Thyroid gland (tissue), 4 donors: ENCODE results near the gene NXPH1. TPM values are rescaled to one million over a fixed set of nuclear protein-coding genes. Genes with fewer than 3 reads are reported as not detected.

ENCODE experiments used
- DNase-seq, 2 donors: peaks; one replicate each; pipeline ENCODE4 v3.0.0-alpha.2; 2019
- H3K27ac ChIP-seq, 3 donors: fragments of 200-600 bp; sonication (generic); 1 replicate in 2 of 3; 2 replicates in 1 of 3; pipeline ENCODE4 v1.5.1; 2016 to 2019; ENCODE audit warnings: mild to moderate bottlenecking in 1 of 3, moderate library complexity in 1 of 3
- H3K27me3 ChIP-seq: fragments of 200-600 bp; sonication (generic); one replicate; pipeline ENCODE4 v1.5.1; 2019
- H3K36me3 ChIP-seq, 2 donors: fragments of 200-600 bp; sonication (generic); one replicate each; pipeline ENCODE4 v1.5.1; 2016 to 2019
- H3K4me1 ChIP-seq, 2 donors: fragments of 200-600 bp; sonication (generic); one replicate each; pipeline ENCODE4 v1.5.1; 2017 to 2019
- H3K4me3 ChIP-seq, 3 donors: fragments of 200-600 bp; sonication (generic); replicated peaks in 1 of 3; 1 replicate in 2 of 3; 2 replicates in 1 of 3; pipeline ENCODE4 v1.5.1; 2016; ENCODE audit warnings: mild to moderate bottlenecking in 1 of 3
- H3K9me3 ChIP-seq: fragments of 200-600 bp; sonication (generic); one replicate; pipeline ENCODE4 v1.5.1; 2017
- POLR2A ChIP-seq, 2 donors: fragments of 450-650 bp; IDR thresholded peaks; one replicate each; pipeline ENCODE4 v1.6.1; 2017; ENCODE audit warnings: antibody characterized with exemption in 2 of 2, mild to moderate bottlenecking in 2 of 2, moderate library complexity in 1 of 2
- WGBS, 2 donors: methylation state at CpG; one replicate each; pipeline ENCODE4 v1.1.5; 2017; 5-methylcytosine and 5-hydroxymethylcytosine counted together
- intact Hi-C: fragments of 100-400 bp; cut with DNase I; formaldehyde crosslinking; loops from one replicate; pipeline ENCODE4 v1.15.1; 2023
- total RNA-seq, 4 donors: library from RNA; depleted of rRNA; stranded (reverse); fragments of >200 nt; gene quantifications; one replicate each; pipeline ENCODE4 v1.2.3, GENCODE V29; 2016
- TF ChIP-seq, protein P1 (sequence below), 6 experiments: fragments of 200-600 bp in 3 of 6; fragments of 450-650 bp in 3 of 6; sonication (generic) in 3 of 6; IDR thresholded peaks; one replicate each; pipeline ENCODE4 v1.5.1; 2016 to 2019; ENCODE audit warnings: antibody characterized with exemption in 6 of 6, mild to moderate bottlenecking in 2 of 6, inconsistent platforms in 1 of 6, moderate library complexity in 1 of 6

The NXPH1 gene
- total RNA-seq, 4 donors from 2014 or later, result not detected

DNA sequence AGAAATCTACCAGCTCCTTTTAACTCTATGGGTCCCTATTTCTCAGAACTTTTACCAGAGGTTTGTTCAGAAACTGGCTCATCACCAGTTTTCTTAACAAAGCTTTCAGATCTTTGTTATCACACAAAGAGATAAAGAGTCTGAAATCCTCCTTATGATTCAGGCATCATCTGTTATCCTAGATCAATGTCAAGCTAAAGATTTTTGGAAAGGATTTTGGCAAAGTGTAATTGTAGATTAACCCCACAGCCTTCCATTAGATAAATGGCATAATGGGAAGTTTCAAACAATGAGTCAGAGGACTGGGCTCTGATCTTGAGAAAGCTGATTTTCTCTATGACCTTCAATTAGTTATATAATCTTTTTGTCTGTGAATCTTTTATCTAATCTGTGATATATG, 192.2 kb downstream of the NXPH1 start:
- H3K4me3 ChIP-seq, result no peak overlapping the region
- no peak for DNase-seq
- TF ChIP-seq, protein P1, sequence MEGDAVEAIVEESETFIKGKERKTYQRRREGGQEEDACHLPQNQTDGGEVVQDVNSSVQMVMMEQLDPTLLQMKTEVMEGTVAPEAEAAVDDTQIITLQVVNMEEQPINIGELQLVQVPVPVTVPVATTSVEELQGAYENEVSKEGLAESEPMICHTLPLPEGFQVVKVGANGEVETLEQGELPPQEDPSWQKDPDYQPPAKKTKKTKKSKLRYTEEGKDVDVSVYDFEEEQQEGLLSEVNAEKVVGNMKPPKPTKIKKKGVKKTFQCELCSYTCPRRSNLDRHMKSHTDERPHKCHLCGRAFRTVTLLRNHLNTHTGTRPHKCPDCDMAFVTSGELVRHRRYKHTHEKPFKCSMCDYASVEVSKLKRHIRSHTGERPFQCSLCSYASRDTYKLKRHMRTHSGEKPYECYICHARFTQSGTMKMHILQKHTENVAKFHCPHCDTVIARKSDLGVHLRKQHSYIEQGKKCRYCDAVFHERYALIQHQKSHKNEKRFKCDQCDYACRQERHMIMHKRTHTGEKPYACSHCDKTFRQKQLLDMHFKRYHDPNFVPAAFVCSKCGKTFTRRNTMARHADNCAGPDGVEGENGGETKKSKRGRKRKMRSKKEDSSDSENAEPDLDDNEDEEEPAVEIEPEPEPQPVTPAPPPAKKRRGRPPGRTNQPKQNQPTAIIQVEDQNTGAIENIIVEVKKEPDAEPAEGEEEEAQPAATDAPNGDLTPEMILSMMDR (IDR thresholded peaks at IDR 0.05), result no peak
- no peak for TF ChIP-seq POLR2A (IDR thresholded peaks at IDR 0.05)
- no peaks in the 10 kb centered on the region for H3K36me3 ChIP-seq
- intact Hi-C loops, result no loop called here
- no peaks in the 10 kb centered on the region for H3K27me3 ChIP-seq
- H3K4me1 ChIP-seq, result no peaks in the 10 kb centered on the region
- H3K27ac ChIP-seq, result no peak overlapping the region
- no peaks in the 10 kb centered on the region for H3K9me3 ChIP-seq

DNA sequence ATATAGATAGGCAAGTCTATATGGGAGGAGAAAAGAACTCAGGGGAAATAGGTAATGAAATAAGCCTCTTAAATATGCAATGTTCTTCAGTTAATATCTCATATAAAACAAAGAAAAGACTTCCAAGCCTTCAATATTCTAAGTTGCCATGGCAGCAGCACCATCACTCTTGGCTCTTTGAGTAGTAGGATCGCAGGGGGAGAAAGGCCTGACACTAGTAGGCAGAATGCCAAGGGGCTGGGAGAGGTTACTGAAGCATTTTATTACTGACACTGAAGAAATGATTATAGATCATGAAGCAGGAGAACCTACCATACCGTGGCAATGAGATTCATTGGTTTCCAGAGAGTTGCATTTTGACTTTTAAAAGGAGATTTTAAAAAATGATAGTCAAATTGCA, 193.9 kb downstream of the NXPH1 start:
- TF ChIP-seq POLR2A (IDR thresholded peaks at IDR 0.05), result no peak
- TF ChIP-seq, protein P1 (IDR thresholded peaks at IDR 0.05), result no peak
- no peak overlapping the region for H3K27ac ChIP-seq
- DNase-seq, result no peak
- H3K4me3 ChIP-seq, result no peak overlapping the region
- H3K9me3 ChIP-seq, result no peaks in the 10 kb centered on the region
- no peaks in the 10 kb centered on the region for H3K36me3 ChIP-seq
- H3K27me3 ChIP-seq, result no peaks in the 10 kb centered on the region
- 45 to 54% methylated on average over 2 of the region's 2 CpGs for WGBS, 2 donors
- no peaks in the 10 kb centered on the region for H3K4me1 ChIP-seq
- intact Hi-C loops, result no loop called here

DNA sequence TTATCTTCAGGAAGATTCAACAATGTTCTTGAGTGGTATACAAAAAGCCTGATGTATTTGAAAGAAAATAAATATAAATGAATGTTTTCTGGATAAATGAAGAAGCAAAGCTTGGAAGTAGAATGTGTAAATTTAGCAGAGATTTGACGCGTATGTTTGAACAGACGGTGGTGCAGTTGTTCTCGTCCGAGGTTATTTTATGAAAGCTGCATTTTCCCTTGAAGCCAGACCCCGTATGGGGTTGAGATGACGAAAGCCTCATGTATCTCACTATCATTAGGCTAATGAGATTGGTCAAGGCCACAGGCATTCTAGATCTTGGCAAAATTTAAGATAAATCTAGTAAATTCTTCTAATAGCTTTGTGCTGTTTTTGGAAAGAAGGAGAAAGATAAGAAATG, 195.2 kb downstream of the NXPH1 start:
- H3K27ac ChIP-seq, result no peak overlapping the region
- no peaks in the 10 kb centered on the region for H3K27me3 ChIP-seq
- H3K4me1 ChIP-seq, result no peaks in the 10 kb centered on the region
- H3K4me3 ChIP-seq, result no peak overlapping the region
- no peaks in the 10 kb centered on the region for H3K36me3 ChIP-seq
- DNase-seq, result no peak
- WGBS, 2 donors, result 79 to 80% methylated on average over 7 of the region's 7 CpGs
- intact Hi-C loops, result no loop called here
- TF ChIP-seq, protein P1 (IDR thresholded peaks at IDR 0.05), result no peak
- no peak for TF ChIP-seq POLR2A (IDR thresholded peaks at IDR 0.05)
- H3K9me3 ChIP-seq, result no peaks in the 10 kb centered on the region

DNA sequence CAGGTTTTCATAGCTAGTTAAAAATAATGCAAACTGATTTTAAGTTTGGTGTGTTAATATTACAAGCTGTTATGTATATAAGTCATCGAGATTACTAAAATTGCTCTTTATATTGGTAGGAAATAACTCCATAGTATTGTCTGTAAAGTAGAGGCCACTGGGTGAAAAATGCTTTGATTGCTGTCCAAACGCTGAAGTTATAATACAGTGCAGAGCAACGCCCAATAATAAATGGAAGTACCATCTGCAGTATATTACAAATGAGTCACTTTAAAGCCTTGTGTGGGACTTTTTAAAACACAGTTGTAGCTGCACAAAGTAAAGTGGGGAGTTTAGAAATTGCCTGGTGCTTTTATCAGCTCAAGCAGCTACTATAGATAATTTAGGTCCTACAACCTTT, 196.1 kb downstream of the NXPH1 start:
- no peak for DNase-seq
- Histone ChIP-seq H3K36me3 (no peaks in the 10 kb centered on the region), H3K4me3 (no peak overlapping the region), H3K4me1 (no peaks in the 10 kb centered on the region), H3K27ac (no peak overlapping the region), H3K27me3 (no peaks in the 10 kb centered on the region), H3K9me3 (no peaks in the 10 kb centered on the region)
- 53 to 69% methylated on average over 3 of the region's 3 CpGs for WGBS, 2 donors
- intact Hi-C loops, result no loop called here
- TF ChIP-seq, protein P1 (IDR thresholded peaks at IDR 0.05), result no peak
- TF ChIP-seq POLR2A (IDR thresholded peaks at IDR 0.05), result no peak

DNA sequence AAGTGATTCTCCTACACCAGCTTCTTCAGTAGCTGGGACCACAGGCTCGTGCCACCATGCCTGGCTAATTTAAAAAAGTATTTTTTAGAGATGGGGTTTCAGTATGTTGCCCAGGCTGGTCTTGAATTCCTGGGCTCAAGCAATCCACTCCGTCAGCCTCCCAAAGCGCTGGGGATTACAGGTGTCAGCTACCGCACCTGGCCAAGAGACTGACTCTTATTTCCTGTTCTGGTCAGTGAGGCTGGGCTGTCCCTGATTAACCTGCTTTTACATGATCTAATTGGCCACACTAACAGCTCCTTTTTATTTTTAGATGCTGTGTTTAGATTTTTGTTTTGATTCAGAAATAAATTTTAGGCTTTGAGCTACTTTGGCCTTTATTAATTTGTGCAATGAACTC, 203.9 kb downstream of the NXPH1 start:
- H3K27ac ChIP-seq, result no peak overlapping the region
- 77 to 79% methylated on average over 4 of the region's 4 CpGs for WGBS, 2 donors
- DNase-seq, result no peak
- H3K4me1 ChIP-seq, result no peaks in the 10 kb centered on the region
- intact Hi-C loops, result no loop called here
- no peaks in the 10 kb centered on the region for H3K36me3 ChIP-seq
- no peaks in the 10 kb centered on the region for H3K27me3 ChIP-seq
- no peak overlapping the region for H3K4me3 ChIP-seq
- TF ChIP-seq, protein P1 (IDR thresholded peaks at IDR 0.05), result no peak
- no peak for TF ChIP-seq POLR2A (IDR thresholded peaks at IDR 0.05)
- no peaks in the 10 kb centered on the region for H3K9me3 ChIP-seq
